HG03442 (cell line): Measurements from ENCODE around the gene OBSL1.

ENCODE experiments used
- ATAC-seq: cut with Tn5 transposase; IDR thresholded peaks from one replicate; pipeline ENCODE4 v1.9.1; 2021; ENCODE audit warnings: mild to moderate bottlenecking, moderate library complexity; ENCODE audit not compliant: unreplicated experiment

Gene OBSL1

GRCh38 chr2:219567791-219568361, 3.5 kb downstream of the OBSL1 start:
- no peak for ATAC-seq

GRCh38 chr2:219567131-219567530, 4.2 kb downstream of the OBSL1 start:
- no peak for ATAC-seq

- no peak for ATAC-seq
Observed at GRCh38 chr2:219566640-219567039, 4.7 kb downstream of the OBSL1 start.

- ATAC-seq: no peak
Observed at GRCh38 chr2:219565130-219566080, 5.9 kb downstream of the OBSL1 start.

- ATAC-seq: no peak
Observed at GRCh38 chr2:219563271-219563928, 7.9 kb downstream of the OBSL1 start.

GRCh38 chr2:219562049-219563020, 9.0 kb downstream of the OBSL1 start:
- ATAC-seq: no peak

- ATAC-seq: no peak
Observed at GRCh38 chr2:219561179-219562048, 9.9 kb downstream of the OBSL1 start.

- ATAC-seq: no peak
Observed at GRCh38 chr2:219560893-219561178, 10.5 kb downstream of the OBSL1 start.

GRCh38 chr2:219560037-219560892, 11.1 kb downstream of the OBSL1 start:
- no peak for ATAC-seq

- no peak for ATAC-seq
Observed at GRCh38 chr2:219559156-219559915, 12.0 kb downstream of the OBSL1 start.

GRCh38 chr2:219557791-219558785, 13.3 kb downstream of the OBSL1 start:
- ATAC-seq: no peak

GRCh38 chr2:219557320-219557719, 14.0 kb downstream of the OBSL1 start:
- no peak for ATAC-seq

- ATAC-seq: no peak
Observed at GRCh38 chr2:219556413-219556812, 14.9 kb downstream of the OBSL1 start.

GRCh38 chr2:219555956-219556355, 15.4 kb downstream of the OBSL1 start:
- ATAC-seq: no peak

GRCh38 chr2:219554350-219554749, 17.0 kb downstream of the OBSL1 start:
- no peak for ATAC-seq

- no peak for ATAC-seq
Observed at GRCh38 chr2:219553463-219553963, 17.8 kb downstream of the OBSL1 start.

GRCh38 chr2:219553168-219553417, 18.2 kb downstream of the OBSL1 start:
- ATAC-seq: no peak
